Neural progenitor cell (in vitro differentiated cells): ENCODE results near the gene SHISA3. TPM values are rescaled to one million over a fixed set of nuclear protein-coding genes. Genes with fewer than 3 reads are reported as not detected.

ENCODE experiments used
- DNase-seq: peaks from one replicate; pipeline ENCODE4 v3.0.0-alpha.2; 2016; ENCODE audit warnings: low spot score
- H2AFZ ChIP-seq: fragments of 200-600 bp; sonication (generic); replicated peaks from 2 replicates; pipeline ENCODE4 v1.6.1; 2016; ENCODE audit warnings: antibody characterized with exemption
- H3F3A ChIP-seq: fragments of 200-600 bp; sonication (generic); 2 replicates; pipeline ENCODE4 v1.6.1; 2016; ENCODE audit warnings: antibody characterized with exemption, low read depth
- H3K27ac ChIP-seq: fragments of 200-600 bp; sonication (generic); 2 replicates; pipeline ENCODE4 v1.5.1; 2016; ENCODE audit warnings: mild to moderate bottlenecking
- H3K27me3 ChIP-seq: fragments of 200-600 bp; sonication (generic); 2 replicates; pipeline ENCODE4 v1.6.1; 2016; ENCODE audit warnings: mild to moderate bottlenecking, moderate library complexity
- H3K36me3 ChIP-seq: fragments of 200-600 bp; sonication (generic); 2 replicates; pipeline ENCODE4 v1.5.1; 2016
- H3K4me1 ChIP-seq: fragments of 200-600 bp; sonication (generic); 2 replicates; pipeline ENCODE4 v1.6.1; 2016; ENCODE audit warnings: mixed run types
- H3K4me2 ChIP-seq: fragments of 200-600 bp; sonication (generic); 2 replicates; pipeline ENCODE4 v1.6.1; 2016
- H3K4me3 ChIP-seq: fragments of 200-600 bp; sonication (generic); 2 replicates; pipeline ENCODE4 v1.5.1; 2016
- H3K79me2 ChIP-seq: fragments of 200-600 bp; sonication (generic); 2 replicates; pipeline ENCODE4 v1.6.1; 2016; ENCODE audit warnings: low read depth
- H3K9ac ChIP-seq: fragments of 200-600 bp; sonication (generic); 2 replicates; pipeline ENCODE4 v1.6.1; 2016
- H3K9me3 ChIP-seq: fragments of 200-600 bp; sonication (generic); 2 replicates; pipeline ENCODE4 v1.5.1; 2016; ENCODE audit warnings: low read depth
- H4K20me1 ChIP-seq: fragments of 200-600 bp; sonication (generic); 2 replicates; pipeline ENCODE4 v1.6.1; 2016; ENCODE audit warnings: low read depth
- H3K27ac Mint-ChIP-seq: 3 replicates; pipeline ENCODE4 v1.8.0; 2021; ENCODE audit warnings: mixed read lengths
- H3K27me3 Mint-ChIP-seq: 2 replicates; pipeline ENCODE4 v1.8.0; 2022; ENCODE audit warnings: low read depth, mild to moderate bottlenecking, inconsistent platforms, moderate library complexity, mixed read lengths; ENCODE audit not compliant: insufficient read depth
- H3K36me3 Mint-ChIP-seq: 3 replicates; pipeline ENCODE4 v1.8.0; 2021; ENCODE audit warnings: mixed read lengths
- H3K4me1 Mint-ChIP-seq: 3 replicates; pipeline ENCODE4 v1.8.0; 2021; ENCODE audit warnings: mixed read lengths
- H3K4me3 Mint-ChIP-seq: 3 replicates; pipeline ENCODE4 v1.8.0; 2021; ENCODE audit warnings: mild to moderate bottlenecking, moderate library complexity, mixed read lengths
- H3K9me3 Mint-ChIP-seq: 3 replicates; pipeline ENCODE4 v1.8.0; 2020; ENCODE audit warnings: mixed read lengths
- EZH2 ChIP-seq: fragments of 200-600 bp; sonication (generic); IDR thresholded peaks from 2 replicates; pipeline ENCODE4 v1.6.1; 2017; ENCODE audit warnings: antibody characterized with exemption, mild to moderate bottlenecking, moderate library complexity
- EZH2phosphoT487 ChIP-seq: fragments of 200-600 bp; sonication (generic); IDR thresholded peaks from 2 replicates; pipeline ENCODE4 v1.6.1; 2017; ENCODE audit warnings: antibody characterized with exemption
- total RNA-seq: library from RNA; depleted of rRNA; stranded (reverse); fragments of >200 nt; gene quantifications from 2 replicates; pipeline ENCODE4 v1.2.3, GENCODE V29; 2015; ENCODE audit warnings: low replicate concordance
- TF ChIP-seq, protein P1 (sequence below): fragments of 200-600 bp; sonication (generic); IDR thresholded peaks from 2 replicates; pipeline ENCODE4 v1.5.1; 2017; ENCODE audit warnings: antibody characterized with exemption, mild to moderate bottlenecking

The SHISA3 gene
- total RNA-seq, 1 donor from 2014 or later = not detected

DNA sequence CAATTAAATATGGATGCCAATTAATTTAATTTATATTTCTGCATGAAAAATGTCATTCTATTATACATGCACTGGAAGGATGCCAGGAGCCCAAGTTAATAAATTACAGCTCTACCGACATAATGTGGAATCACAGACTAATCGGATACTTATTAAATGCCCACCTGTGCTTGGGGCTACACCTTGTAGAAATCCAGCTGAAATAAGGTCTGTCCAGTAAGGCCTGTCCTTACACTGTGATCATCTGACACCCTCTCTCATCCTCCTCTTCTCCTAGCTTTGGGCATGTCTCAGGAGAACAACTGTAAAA, 6.0 kb upstream of the SHISA3 start:
- Histone ChIP-seq H3K9ac (no peak overlapping the region), H3K79me2 (no peaks in the 10 kb centered on the region)
- peaks cover 23% of the 10 kb centered on the region for H3K27me3 Mint-ChIP-seq

DNA sequence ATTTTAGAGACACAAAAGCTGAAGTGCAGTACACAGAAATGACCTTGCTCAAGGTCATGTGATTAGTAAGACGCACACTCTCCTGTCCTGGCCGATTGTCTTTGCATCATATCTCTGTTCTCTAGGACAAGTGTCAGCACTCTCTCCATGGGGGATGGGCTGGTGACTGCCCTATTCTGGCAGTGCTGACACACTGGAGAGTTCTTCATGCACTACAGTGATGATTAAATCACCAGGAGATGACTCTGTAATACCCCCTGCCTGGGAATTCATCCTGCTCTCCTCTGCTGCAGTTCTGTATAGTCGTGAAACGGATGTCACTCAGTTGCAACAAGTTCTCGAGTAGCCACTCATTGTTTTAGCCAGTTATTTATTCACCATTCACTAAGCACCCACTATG, 5.3 kb upstream of the SHISA3 start:
- H3K4me1 Mint-ChIP-seq = peaks cover 27% of the 10 kb centered on the region
- peaks cover 27% of the 10 kb centered on the region for H3K27me3 Mint-ChIP-seq

More for the DNA sequence above, 6.0 kb upstream of the SHISA3 start:
- H4K20me1 ChIP-seq = peaks cover under 1% of the 10 kb centered on the region
- Mint-ChIP-seq H3K9me3 (peaks cover 3% of the 10 kb centered on the region), H3K27ac (no peak overlapping the region), H3K4me1 (peaks cover 21% of the 10 kb centered on the region), H3K4me3 (no peak overlapping the region), H3K36me3 (no peaks in the 10 kb centered on the region)
- no peak overlapping the region for H3K27ac ChIP-seq
- peak overlapping the region; percentile 21 for H3K4me2 ChIP-seq
- TF ChIP-seq, protein P1, sequence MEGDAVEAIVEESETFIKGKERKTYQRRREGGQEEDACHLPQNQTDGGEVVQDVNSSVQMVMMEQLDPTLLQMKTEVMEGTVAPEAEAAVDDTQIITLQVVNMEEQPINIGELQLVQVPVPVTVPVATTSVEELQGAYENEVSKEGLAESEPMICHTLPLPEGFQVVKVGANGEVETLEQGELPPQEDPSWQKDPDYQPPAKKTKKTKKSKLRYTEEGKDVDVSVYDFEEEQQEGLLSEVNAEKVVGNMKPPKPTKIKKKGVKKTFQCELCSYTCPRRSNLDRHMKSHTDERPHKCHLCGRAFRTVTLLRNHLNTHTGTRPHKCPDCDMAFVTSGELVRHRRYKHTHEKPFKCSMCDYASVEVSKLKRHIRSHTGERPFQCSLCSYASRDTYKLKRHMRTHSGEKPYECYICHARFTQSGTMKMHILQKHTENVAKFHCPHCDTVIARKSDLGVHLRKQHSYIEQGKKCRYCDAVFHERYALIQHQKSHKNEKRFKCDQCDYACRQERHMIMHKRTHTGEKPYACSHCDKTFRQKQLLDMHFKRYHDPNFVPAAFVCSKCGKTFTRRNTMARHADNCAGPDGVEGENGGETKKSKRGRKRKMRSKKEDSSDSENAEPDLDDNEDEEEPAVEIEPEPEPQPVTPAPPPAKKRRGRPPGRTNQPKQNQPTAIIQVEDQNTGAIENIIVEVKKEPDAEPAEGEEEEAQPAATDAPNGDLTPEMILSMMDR = no peak
- TF ChIP-seq EZH2 = no peak
- TF ChIP-seq EZH2phosphoT487 = no peak
- peaks cover 4% of the 10 kb centered on the region for H3F3A ChIP-seq
- H3K36me3 ChIP-seq = no peaks in the 10 kb centered on the region
- no peak overlapping the region for H3K4me3 ChIP-seq
- H3K9me3 ChIP-seq = no peaks in the 10 kb centered on the region
- H2AFZ ChIP-seq = no peak overlapping the region
- DNase-seq = no peak
- H3K27me3 ChIP-seq = peaks cover 26% of the 10 kb centered on the region
- peaks cover 14% of the 10 kb centered on the region for H3K4me1 ChIP-seq

DNA sequence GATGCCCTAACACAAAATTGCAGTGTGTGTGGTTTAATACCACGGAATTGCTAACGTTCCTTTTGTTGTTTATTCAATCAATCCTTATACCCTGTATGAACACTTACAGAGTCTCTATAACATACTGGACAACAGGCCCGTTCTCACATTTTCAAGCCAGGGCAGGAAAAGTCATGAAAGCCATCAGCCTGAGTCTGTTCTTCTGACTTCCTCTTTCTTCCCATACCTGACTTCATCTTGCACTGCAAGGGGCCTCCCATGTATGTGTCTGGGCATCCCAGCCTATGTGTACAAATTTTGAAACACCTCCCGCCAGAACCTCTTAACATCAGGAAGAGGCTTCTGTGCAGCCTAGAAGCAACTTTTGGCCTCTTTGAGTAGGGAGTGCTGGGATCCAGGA, 4.9 kb upstream of the SHISA3 start:
- H3K4me3 Mint-ChIP-seq = no peak overlapping the region
- H3K79me2 ChIP-seq = no peaks in the 10 kb centered on the region
- H3K36me3 ChIP-seq = no peaks in the 10 kb centered on the region
- peaks cover 31% of the 10 kb centered on the region for H3K27me3 Mint-ChIP-seq
- peaks cover 37% of the 10 kb centered on the region for H3K27me3 ChIP-seq
- no peaks in the 10 kb centered on the region for H3K9me3 Mint-ChIP-seq
- H3F3A ChIP-seq = peaks cover 8% of the 10 kb centered on the region
- H3K4me3 ChIP-seq = no peak overlapping the region
- H3K27ac ChIP-seq = no peak overlapping the region
- H3K4me1 ChIP-seq = peaks cover 22% of the 10 kb centered on the region
- H2AFZ ChIP-seq = no peak overlapping the region
- H3K9me3 ChIP-seq = no peaks in the 10 kb centered on the region
- TF ChIP-seq, protein P1 = no peak
- TF ChIP-seq EZH2phosphoT487 (no peak), EZH2 (no peak)
- peaks cover 9% of the 10 kb centered on the region for H4K20me1 ChIP-seq
- no peak overlapping the region for H3K4me2 ChIP-seq
- no peaks in the 10 kb centered on the region for H3K36me3 Mint-ChIP-seq
- peaks cover 28% of the 10 kb centered on the region for H3K4me1 Mint-ChIP-seq
- H3K9ac ChIP-seq = no peak overlapping the region
- no peak for DNase-seq
- H3K27ac Mint-ChIP-seq = no peak overlapping the region

More for the DNA sequence above, 5.3 kb upstream of the SHISA3 start:
- DNase-seq = no peak
- Mint-ChIP-seq H3K9me3 (no peaks in the 10 kb centered on the region), H3K4me3 (no peak overlapping the region), H3K27ac (no peak overlapping the region), H3K36me3 (no peaks in the 10 kb centered on the region)
- no peak overlapping the region for H3K4me2 ChIP-seq
- no peaks in the 10 kb centered on the region for H3K79me2 ChIP-seq
- peaks cover 7% of the 10 kb centered on the region for H4K20me1 ChIP-seq
- peaks cover 8% of the 10 kb centered on the region for H3F3A ChIP-seq
- H3K4me1 ChIP-seq = peaks cover 20% of the 10 kb centered on the region
- H3K9ac ChIP-seq = no peak overlapping the region
- no peaks in the 10 kb centered on the region for H3K9me3 ChIP-seq
- H3K36me3 ChIP-seq = no peaks in the 10 kb centered on the region
- peaks cover 32% of the 10 kb centered on the region for H3K27me3 ChIP-seq
- H3K4me3 ChIP-seq = no peak overlapping the region
- H2AFZ ChIP-seq = no peak overlapping the region
- no peak for TF ChIP-seq EZH2phosphoT487
- no peak overlapping the region for H3K27ac ChIP-seq

GRCh38 chr4:42395595-42395994, 1.7 kb upstream of the SHISA3 start:
- Histone ChIP-seq H3K79me2 (no peaks in the 10 kb centered on the region), H3K27ac (no peak overlapping the region), H2AFZ (no peak overlapping the region), H3K4me2 (no peak overlapping the region), H3F3A (peaks cover 37% of the 10 kb centered on the region), H3K9ac (no peak overlapping the region), H4K20me1 (peaks cover 9% of the 10 kb centered on the region), H3K36me3 (no peaks in the 10 kb centered on the region), H3K4me3 (no peak overlapping the region), H3K27me3 (peaks cover 68% of the 10 kb centered on the region), H3K4me1 (peaks cover 30% of the 10 kb centered on the region), H3K9me3 (no peaks in the 10 kb centered on the region)
- no peak overlapping the region for H3K4me3 Mint-ChIP-seq
- no peaks in the 10 kb centered on the region for H3K9me3 Mint-ChIP-seq
- no peak overlapping the region for H3K27ac Mint-ChIP-seq
- H3K27me3 Mint-ChIP-seq = peaks cover 53% of the 10 kb centered on the region
- no peaks in the 10 kb centered on the region for H3K36me3 Mint-ChIP-seq
- TF ChIP-seq EZH2 (no peak), EZH2phosphoT487 (no peak)
- TF ChIP-seq, protein P1 = no peak
- DNase-seq = no peak
- H3K4me1 Mint-ChIP-seq = peaks cover 37% of the 10 kb centered on the region
